ENCODE results near the gene EPPIN.
A peak's percentile ranks its signal among the peaks of the same experiment; 100 is the strongest.
"Not testable (repeated sequence)": the region's sequence is repeated elsewhere in the genome, so short reads cannot be mapped to it uniquely, and the experiment has no call there.

EPPIN gene

DNA sequence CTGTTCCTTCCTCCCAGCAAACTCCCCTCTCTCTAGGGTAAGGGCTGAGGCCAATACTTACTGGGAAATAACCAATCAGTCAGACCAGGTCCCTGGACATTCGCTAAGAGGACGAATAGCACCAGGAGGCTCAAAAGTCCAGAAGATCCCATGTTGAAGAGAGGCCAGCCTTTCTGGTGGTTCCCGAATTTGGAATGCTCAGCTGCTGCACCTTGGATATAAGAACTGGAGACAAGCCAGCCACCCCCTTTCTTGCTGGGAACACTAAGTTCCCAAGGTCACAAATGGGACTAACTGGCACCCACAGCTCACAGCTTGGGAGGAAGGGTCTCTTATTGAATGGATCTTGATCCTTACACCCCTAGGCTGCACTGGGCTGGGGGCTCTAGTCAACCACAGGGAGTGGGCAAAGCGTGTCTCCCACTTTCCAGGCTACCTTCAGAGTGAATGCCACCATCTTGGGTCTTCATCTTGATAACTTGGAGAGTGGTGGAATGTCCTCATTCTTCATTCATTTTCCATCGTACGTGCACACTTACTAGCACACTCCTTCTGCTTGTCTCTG, at the start of gene EPPIN:
Gene EPPIN, minus strand, starts transcription at position 196 of the 565 bp plus-strand sequence. Its CDS starts 44 bp downstream, at position 152.
- DNase-seq = no peak

GRCh38 chr20:45595235-45595634, 48.0 kb upstream of the EPPIN start:
- DNase-seq = no peak

- no peak for DNase-seq
These were observed 46.3 kb upstream of the EPPIN start for GRCh38 chr20:45593498-45593897.

DNA sequence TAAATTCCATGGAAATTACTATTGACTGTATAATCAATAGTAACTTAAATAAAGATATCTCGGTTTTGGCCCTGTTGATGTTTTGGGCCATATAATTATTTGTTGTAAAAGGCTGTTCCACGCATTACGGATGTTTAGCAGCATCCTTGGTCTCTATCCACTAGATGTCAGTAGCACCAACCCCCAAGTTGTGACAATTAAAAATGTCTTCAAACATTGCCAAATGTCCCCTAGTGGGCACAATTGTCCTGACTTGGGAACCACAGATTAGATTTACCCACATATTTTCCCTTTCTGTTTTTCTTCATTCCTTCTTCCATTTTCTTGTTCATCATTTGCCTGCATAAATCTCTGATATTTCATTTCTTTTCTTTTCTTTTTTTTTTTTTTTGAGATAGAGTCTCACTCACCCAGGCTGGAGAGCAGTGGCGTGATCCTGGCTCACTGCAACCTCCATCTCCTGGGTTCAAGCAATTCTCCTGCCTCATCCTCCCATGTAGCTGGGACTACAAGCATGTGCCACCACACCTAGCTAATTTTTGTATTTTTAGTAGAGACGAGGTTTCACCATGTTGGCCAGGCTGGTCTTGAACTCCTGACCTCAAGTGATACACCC, 45.5 kb upstream of the EPPIN start:
- peak; percentile 49 to 61 for DNase-seq

DNA sequence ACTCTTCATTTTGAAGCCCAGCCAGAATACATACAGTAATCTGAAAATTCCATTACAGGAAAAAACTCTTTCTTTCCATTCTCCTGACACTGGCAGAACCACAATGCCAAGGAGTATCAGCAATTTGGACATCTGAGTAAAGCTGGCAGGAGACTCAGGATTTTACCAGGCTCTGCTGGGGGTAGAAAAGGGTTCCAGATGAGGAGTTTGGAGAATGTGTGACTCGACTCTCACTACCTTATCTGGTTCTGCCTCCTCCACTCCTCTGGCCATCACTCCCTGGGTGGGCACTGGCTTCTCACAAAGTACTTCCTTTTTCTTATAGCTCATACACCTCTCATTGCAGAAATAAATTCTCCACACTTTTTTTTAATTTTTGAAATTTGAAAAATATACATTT, 42.5 kb upstream of the EPPIN start:
- DNase-seq = no peak

GRCh38 chr20:45588800-45589199, 41.6 kb upstream of the EPPIN start:
- no peak for DNase-seq

GRCh38 chr20:45585986-45586385, 38.8 kb upstream of the EPPIN start:
- DNase-seq = not testable (repeated sequence)

- DNase-seq = not testable (repeated sequence)
These were observed 37.1 kb upstream of the EPPIN start for GRCh38 chr20:45584294-45584693.

- no peak for DNase-seq
These were observed 36.3 kb upstream of the EPPIN start for GRCh38 chr20:45583502-45583901.

- no peak for DNase-seq
These were observed 34.5 kb upstream of the EPPIN start for GRCh38 chr20:45581702-45582101.

DNA sequence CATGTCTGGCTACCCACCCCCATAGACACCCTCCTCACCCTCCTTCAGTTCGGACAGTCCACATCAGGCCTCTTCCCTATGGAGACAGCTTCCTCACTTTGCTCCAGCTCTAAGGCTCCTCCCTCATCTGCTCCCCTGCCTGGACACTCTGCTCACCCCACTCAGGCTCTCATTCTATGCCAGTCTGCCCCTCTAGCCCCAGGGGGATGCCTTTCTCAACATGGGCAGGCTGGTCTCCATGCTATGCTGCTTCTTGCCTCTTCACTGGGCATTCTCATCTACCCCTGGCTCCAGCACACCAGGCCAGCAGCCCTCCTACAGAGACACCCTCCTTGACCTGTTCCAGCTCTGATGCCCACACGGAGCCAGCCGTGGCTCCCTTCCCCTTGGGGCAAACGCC, 32.0 kb upstream of the EPPIN start, which contains the start of gene WFDC8:
Gene WFDC8, minus strand, starts transcription at position 101 of the 400 bp plus-strand sequence. Its CDS starts 37 bp downstream, at position 64.
- no peak for DNase-seq

DNA sequence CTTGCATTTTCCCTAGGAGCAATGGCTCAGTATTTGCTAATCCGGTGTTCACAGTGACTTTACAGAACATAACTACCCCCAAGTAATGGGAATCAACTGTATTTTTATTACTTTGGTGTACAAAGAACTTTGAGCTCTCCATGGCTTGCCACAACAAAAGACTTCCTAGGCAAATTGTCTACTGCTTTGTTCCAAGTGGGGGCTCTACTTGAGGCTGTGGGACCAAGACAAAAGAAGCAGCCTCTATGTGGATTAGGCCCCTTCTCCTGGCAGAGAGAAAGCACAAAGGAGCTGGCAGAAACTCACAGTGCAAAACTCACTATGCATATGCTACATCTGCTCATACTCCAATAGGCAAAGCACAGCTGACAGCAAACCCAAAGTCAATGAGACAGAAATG, 31.0 kb upstream of the EPPIN start:
- no peak for DNase-seq

- no peak for DNase-seq
These were observed 29.8 kb upstream of the EPPIN start for GRCh38 chr20:45576995-45577394.

DNA sequence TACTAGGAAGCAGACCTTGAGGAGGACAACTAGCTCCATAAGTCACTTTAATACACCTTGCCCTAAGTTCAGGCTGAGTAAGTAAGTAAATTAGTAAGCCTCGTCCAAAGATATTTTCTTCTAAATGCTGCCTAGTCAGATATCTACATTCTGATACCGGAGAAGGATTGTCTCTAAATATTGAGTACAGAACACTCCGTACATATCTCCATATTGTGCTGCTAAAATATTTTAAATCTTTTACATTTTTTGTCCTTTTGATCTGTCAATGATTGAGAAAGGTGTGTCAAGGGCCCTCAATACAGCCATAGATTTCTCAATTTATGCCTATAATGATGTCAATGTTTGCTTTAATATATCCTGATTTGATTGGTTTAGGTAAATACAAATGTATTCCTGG, 28.7 kb upstream of the EPPIN start:
- DNase-seq = no peak

GRCh38 chr20:45569650-45570049, 22.4 kb upstream of the EPPIN start:
- not testable (repeated sequence) for DNase-seq

- no peak for DNase-seq
These were observed 17.6 kb upstream of the EPPIN start for GRCh38 chr20:45564760-45565276.

GRCh38 chr20:45555198-45555597, 8.0 kb upstream of the EPPIN start:
- DNase-seq = no peak

DNA sequence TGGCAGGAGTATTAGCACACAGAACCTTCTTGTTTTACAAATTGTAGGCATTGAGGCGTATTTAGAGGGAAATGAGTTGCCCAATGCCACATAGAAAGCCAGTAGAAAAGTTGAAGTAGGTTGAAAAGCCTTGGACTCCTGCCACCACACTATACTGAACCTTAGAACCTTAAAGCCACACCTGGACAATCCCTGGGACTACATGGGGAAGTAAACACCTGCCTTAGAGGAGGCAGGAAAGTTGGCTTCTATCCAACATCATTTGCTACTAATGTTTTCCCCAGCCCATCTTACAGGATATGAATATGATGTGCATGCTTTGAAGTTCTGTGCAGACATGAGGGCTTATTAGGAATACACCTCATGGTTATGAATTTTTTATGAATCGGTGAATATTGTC, 5.3 kb upstream of the EPPIN start:
- DNase-seq = no peak

DNA sequence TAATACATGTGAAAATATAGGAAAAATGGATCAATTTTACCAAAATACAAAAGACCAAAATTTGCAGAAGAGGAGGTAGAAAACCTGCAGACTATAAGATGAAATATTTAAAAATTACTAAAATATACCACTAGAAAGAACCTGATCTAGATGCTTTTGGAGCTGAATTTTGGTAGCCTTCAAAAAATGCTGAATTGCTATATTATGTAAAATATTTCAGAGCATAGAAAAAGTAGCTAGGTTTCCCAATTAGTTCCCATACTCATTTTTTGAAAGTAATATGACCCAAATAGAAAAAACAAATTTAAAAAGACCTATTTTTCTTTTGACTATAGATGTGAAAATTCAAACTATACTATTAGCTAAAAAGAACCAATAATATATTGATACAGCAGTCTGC, 3.6 kb upstream of the EPPIN start:
- no peak for DNase-seq

GRCh38 chr20:45548410-45548809, 1.2 kb upstream of the EPPIN start:
- no peak for DNase-seq

GRCh38 chr20:45545754-45546453, 1.3 kb downstream of the EPPIN start:
- DNase-seq = peak in 1 of 2 experiments; percentile 5

- DNase-seq = no peak
These were observed 1.9 kb downstream of the EPPIN start for GRCh38 chr20:45545351-45545750.

- no peak for DNase-seq
These were observed 7.8 kb downstream of the EPPIN start, which contains the start of gene WFDC6 for GRCh38 chr20:45539382-45539781. TSS of gene WFDC6 (minus strand) at chr20:45539482. CDS start at chr20:45539407, 75 bp downstream.

Measured in SHP77 (cell line).